Gastrocnemius medialis (tissue), 4 donors: Measurements from ENCODE around the gene TAGLN2.

Experiments
- POLR2A ChIP-seq, 2 donors: fragments of 450-650 bp; IDR thresholded peaks; one replicate each; pipeline ENCODE4 v1.6.1; 2017; ENCODE audit warnings: antibody characterized with exemption in 2 of 2, mild to moderate bottlenecking in 2 of 2, moderate library complexity in 2 of 2
- TF ChIP-seq, protein P1 (sequence below), 5 experiments: fragments of 450-650 bp in 3 of 5; fragments of 200-600 bp in 2 of 5; sonication (generic) in 2 of 5; IDR thresholded peaks in 4 of 5; conservative IDR thresholded peaks in 1 of 5; 1 replicate in 4 of 5; 2 replicates in 1 of 5; pipeline ENCODE4 v1.5.1; 2016 to 2019; ENCODE audit warnings: antibody characterized with exemption in 5 of 5, mild to moderate bottlenecking in 3 of 5, moderate library complexity in 3 of 5

DNA sequence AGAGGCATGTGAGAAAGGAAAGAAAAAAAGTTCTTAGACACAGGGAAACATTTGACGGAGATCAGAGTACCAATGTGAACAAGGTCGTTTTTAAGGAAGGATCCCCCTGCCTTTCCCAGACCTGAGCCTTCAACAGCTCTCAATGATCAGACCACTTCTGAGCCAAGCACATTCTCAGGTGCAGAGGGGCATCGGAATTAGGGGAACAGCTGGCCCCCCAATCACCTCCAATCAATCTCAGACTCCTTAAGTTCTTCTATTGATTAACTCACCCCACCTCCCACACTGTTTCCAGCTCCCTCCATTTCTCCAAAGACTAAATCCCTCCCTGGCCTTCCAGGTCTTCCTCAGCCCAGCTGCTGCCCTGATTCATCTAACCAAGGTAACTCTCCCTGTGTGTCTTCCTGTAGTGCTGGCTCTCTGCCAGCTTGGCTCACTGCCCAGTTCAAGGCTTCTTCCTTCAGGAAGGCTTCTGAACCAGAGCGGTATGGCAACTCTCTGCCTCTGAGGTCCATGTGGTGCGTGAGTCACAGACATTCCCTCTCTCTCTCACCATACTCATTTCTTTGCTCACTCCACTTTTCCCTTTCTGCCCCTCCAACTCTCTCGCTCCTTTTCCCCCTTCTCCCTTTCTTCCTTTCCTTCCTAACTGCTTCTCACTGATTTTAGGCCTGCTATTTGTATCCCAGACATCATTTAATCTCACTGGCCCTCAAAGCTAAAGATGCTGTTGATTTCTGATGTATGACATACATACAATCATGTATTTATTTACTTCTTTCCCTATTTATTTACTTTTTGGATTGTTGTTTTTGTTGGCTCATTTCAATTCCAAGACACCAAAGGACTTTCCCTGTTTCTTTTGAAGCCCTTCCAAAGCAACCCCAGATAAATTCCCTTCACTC lies 43.4 kb downstream of the TAGLN2 start:
- TF ChIP-seq, protein P1, sequence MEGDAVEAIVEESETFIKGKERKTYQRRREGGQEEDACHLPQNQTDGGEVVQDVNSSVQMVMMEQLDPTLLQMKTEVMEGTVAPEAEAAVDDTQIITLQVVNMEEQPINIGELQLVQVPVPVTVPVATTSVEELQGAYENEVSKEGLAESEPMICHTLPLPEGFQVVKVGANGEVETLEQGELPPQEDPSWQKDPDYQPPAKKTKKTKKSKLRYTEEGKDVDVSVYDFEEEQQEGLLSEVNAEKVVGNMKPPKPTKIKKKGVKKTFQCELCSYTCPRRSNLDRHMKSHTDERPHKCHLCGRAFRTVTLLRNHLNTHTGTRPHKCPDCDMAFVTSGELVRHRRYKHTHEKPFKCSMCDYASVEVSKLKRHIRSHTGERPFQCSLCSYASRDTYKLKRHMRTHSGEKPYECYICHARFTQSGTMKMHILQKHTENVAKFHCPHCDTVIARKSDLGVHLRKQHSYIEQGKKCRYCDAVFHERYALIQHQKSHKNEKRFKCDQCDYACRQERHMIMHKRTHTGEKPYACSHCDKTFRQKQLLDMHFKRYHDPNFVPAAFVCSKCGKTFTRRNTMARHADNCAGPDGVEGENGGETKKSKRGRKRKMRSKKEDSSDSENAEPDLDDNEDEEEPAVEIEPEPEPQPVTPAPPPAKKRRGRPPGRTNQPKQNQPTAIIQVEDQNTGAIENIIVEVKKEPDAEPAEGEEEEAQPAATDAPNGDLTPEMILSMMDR (IDR thresholded peaks at IDR 0.05 in 4 of 5, conservative IDR thresholded peaks at IDR 0.05 in 1 of 5), result no peak
- no peak for TF ChIP-seq POLR2A (IDR thresholded peaks at IDR 0.05)
